ENCODE results near the gene HLA-DPA1. TPM values are rescaled to one million over a fixed set of nuclear protein-coding genes. Genes with fewer than 3 reads are reported as not detected.
A peak's percentile ranks its signal among the peaks of the same experiment; 100 is the strongest.

Gene HLA-DPA1
- total RNA-seq, 2 experiments from 2014 or later: 11.5 to 13.3 TPM

DNA sequence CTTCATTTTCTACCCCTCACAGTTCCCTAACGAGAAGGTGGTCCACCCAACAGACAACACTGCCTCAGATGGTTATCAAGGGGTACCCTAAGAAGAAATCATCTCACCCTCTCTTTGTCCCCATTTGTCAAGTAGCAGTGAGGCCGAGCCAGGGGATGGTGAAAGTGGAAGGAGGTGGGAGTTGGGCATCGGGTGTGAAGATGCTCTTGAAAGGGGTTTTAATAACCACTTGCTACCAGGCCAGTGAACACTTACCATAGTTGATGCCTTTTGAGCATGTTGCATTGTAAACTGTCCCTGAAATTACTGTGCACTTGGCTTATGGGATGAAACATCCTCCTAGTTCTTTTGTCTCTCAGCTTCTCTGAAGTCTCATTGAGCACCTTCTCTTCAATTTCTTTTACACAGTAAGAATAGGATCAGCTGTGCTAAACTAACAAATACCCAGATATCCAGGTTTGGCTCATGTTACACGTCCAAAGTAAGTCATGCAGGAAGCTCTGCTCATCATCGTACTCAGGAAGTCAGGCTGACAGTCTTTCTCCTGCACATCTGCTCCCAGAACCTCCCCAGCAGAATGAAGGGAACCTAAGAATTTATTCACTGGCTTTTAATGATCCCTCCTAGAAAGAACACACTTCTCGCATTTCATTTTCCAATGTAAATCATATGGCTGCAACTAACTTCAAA lies 15.6 kb upstream of the HLA-DPA1 start:
- H3K27ac Mint-ChIP-seq: no peak overlapping the region
- H3K9me3 Mint-ChIP-seq (ENCODE audit: low read depth): no peaks in the 10 kb centered on the region
- H3K27me3 Mint-ChIP-seq: no peaks in the 10 kb centered on the region
- no peaks in the 10 kb centered on the region for H3K4me1 Mint-ChIP-seq
- intact Hi-C loops (cut with DNase I, micrococcal nuclease): no loop called here
- DNase-seq (no peak), ATAC-seq (no peak)
- no peak overlapping the region for H3K4me3 Mint-ChIP-seq
- CTCF ChIA-PET: interaction anchor here (0.7 to 1.8 kb wide), 8 partner anchors 9 to 85 kb away, joined by 3 to 4 read pairs (median 3); no protein-coding TSS in a partner anchor
- no peaks in the 10 kb centered on the region for H3K36me3 Mint-ChIP-seq (ENCODE audit: low read depth)
- POLR2A ChIA-PET: no interaction called here

- Mint-ChIP-seq H3K36me3 (ENCODE audit: low read depth) (no peaks in the 10 kb centered on the region), H3K27me3 (no peaks in the 10 kb centered on the region), H3K9me3 (ENCODE audit: low read depth) (no peaks in the 10 kb centered on the region), H3K4me1 (no peaks in the 10 kb centered on the region), H3K4me3 (no peak overlapping the region), H3K27ac (no peak overlapping the region)
- DNase-seq: no peak
- ChIA-PET CTCF (interaction anchor here (0.7 to 1.8 kb wide), 7 partner anchors 9 to 84 kb away, joined by 3 to 4 read pairs (median 3); no protein-coding TSS in a partner anchor), POLR2A (interaction anchor here (0.6 kb wide), 1 partner anchor 188 kb away, joined by 4 read pairs; no protein-coding TSS in a partner anchor)
- no peak for ATAC-seq
- intact Hi-C loops (cut with DNase I, micrococcal nuclease): no loop called here
Observed at GRCh38 chr6:33088258-33088930, 14.9 kb upstream of the HLA-DPA1 start.

DNA sequence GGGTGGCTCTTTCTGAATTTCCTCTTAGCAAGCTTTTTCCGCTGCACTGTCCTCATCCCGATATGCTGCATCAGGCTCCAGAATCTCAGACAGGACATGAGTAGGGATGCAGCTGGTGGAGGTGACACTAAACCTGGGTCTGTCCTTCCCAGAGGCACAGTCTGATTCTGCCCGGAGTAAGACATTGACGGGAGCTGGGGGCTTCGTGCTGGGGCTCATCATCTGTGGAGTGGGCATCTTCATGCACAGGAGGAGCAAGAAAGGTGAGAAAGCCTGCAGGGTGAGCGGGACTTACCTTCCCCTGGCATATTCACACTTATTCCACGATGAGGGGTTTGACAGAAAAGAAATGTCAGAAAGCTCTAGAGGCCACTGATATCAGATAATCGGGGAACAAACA lies 12.2 kb upstream of the HLA-DPA1 start:
- Mint-ChIP-seq H3K4me3 (no peak overlapping the region), H3K9me3 (ENCODE audit: low read depth) (no peaks in the 10 kb centered on the region), H3K4me1 (peaks cover 2% of the 10 kb centered on the region), H3K27me3 (no peaks in the 10 kb centered on the region), H3K27ac (no peak overlapping the region), H3K36me3 (ENCODE audit: low read depth) (no peaks in the 10 kb centered on the region)
- POLR2A ChIA-PET: no interaction called here
- ATAC-seq: no peak
- CTCF ChIA-PET: interaction anchor here (0.6 kb wide), 2 partner anchors 61 to 66 kb away, joined by 3 read pairs; no protein-coding TSS in a partner anchor
- DNase-seq: no peak
- intact Hi-C loops (cut with DNase I, micrococcal nuclease): no loop called here

GRCh38 chr6:33082702-33083101 lies 9.3 kb upstream of the HLA-DPA1 start:
- Mint-ChIP-seq H3K4me3 (no peak overlapping the region), H3K27ac (no peak overlapping the region), H3K27me3 (peaks cover 3% of the 10 kb centered on the region), H3K9me3 (ENCODE audit: low read depth) (no peaks in the 10 kb centered on the region), H3K4me1 (peaks cover 6% of the 10 kb centered on the region), H3K36me3 (ENCODE audit: low read depth) (no peaks in the 10 kb centered on the region)
- ChIA-PET CTCF (interaction anchor here (0.6 to 6.2 kb wide), 7 partner anchors 64 to 189 kb away, joined by 3 to 41 read pairs (median 6); partner anchors contain the start of genes RPS18 and VPS52), POLR2A (no interaction called here)
- ATAC-seq (peak; percentile 70), DNase-seq (no peak)
- intact Hi-C loops (cut with DNase I, micrococcal nuclease): loop anchor here (1.0 kb wide), 1 partner anchor 68 kb away; no protein-coding TSS in a partner anchor

DNA sequence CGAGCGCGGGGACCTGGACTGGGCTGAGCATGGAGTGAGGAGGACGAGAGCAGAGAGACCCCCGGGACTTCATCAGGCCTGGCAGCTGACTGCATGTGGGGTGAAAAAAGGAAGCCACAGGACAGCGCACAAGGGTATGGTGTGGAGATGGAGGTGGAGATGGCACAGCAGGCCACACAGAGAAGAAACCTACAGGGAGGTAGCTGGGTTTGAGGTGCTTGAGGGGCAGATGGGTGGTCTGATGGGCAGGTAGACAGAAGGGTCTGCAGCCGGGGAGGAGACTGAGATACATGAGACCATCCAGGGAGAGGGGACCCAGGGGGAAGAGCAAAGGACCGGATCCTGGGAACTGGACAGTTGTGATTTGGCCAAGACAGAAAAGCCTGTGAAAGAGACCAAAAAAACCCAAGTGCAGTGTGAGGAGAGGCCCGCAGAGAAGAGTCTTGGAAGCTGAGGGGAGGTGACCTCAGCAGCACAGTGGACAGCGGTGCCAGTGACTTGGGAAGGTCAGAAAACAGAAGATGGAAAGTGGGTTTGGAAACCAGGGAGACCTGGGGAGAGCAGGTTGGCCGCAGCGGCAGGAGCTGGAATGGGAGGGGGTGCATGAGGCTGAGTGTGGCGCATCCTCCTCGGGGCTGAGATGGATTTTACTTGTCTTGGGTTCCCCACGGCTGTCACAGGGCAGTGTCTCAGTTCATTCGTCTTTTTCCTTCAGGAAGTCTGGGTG lies 7.8 kb upstream of the HLA-DPA1 start:
- ChIA-PET POLR2A (no interaction called here), CTCF (interaction anchor here (0.5 to 6.2 kb wide), 9 partner anchors 8 to 225 kb away, joined by 3 to 41 read pairs (median 4); partner anchors contain the start of genes HLA-DOA and HLA-DPA1)
- peaks cover 10% of the 10 kb centered on the region for H3K4me1 Mint-ChIP-seq
- DNase-seq: no peak
- intact Hi-C loops (cut with DNase I, micrococcal nuclease): no loop called here
- no peaks in the 10 kb centered on the region for H3K36me3 Mint-ChIP-seq (ENCODE audit: low read depth)
- no peak overlapping the region for H3K27ac Mint-ChIP-seq
- no peak overlapping the region for H3K4me3 Mint-ChIP-seq
- no peak for ATAC-seq
- peaks cover 4% of the 10 kb centered on the region for H3K27me3 Mint-ChIP-seq
- H3K9me3 Mint-ChIP-seq (ENCODE audit: low read depth): no peaks in the 10 kb centered on the region

- intact Hi-C loops (cut with DNase I, micrococcal nuclease): no loop called here
- peak; percentile 16 for DNase-seq
- Mint-ChIP-seq H3K9me3 (ENCODE audit: low read depth) (no peaks in the 10 kb centered on the region), H3K27ac (peak overlapping the region; percentile 8), H3K36me3 (ENCODE audit: low read depth) (no peaks in the 10 kb centered on the region), H3K4me1 (peaks cover 15% of the 10 kb centered on the region), H3K27me3 (peaks cover 4% of the 10 kb centered on the region), H3K4me3 (peak overlapping the region; percentile 33)
- POLR2A ChIA-PET: no interaction called here
- no peak for ATAC-seq
- CTCF ChIA-PET: interaction anchor here (0.5 to 6.2 kb wide), 9 partner anchors 13 to 224 kb away, joined by 3 to 41 read pairs (median 3); no protein-coding TSS in a partner anchor
Observed at GRCh38 chr6:33080127-33081089, 7.0 kb upstream of the HLA-DPA1 start.

DNA sequence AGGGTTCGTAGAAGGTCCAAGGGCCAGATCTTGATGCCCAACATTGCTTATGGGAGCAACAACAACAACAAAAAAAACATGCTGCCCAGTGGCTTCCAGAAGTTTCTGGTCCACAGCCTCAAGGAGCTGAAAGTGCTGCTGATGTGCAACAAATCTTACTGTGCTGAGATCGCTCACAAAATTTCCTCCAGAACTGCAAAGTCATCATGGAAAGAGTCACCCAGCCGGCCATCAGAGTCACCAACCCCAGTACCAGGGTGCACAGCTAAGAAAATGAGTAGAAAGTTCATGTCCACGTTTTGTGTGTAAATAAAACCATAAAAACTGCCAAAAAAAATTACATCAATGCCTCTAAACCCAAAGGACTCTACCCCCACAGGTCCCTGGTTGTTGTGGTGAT lies 6.1 kb upstream of the HLA-DPA1 start:
- H3K27me3 Mint-ChIP-seq: peaks cover 4% of the 10 kb centered on the region
- no peak overlapping the region for H3K4me3 Mint-ChIP-seq
- DNase-seq: no peak
- H3K9me3 Mint-ChIP-seq (ENCODE audit: low read depth): no peaks in the 10 kb centered on the region
- ChIA-PET CTCF (interaction anchor here (0.5 to 6.2 kb wide), 7 partner anchors 12 to 193 kb away, joined by 3 to 41 read pairs (median 3); no protein-coding TSS in a partner anchor), POLR2A (no interaction called here)
- no peak overlapping the region for H3K27ac Mint-ChIP-seq
- no peak for ATAC-seq
- no peaks in the 10 kb centered on the region for H3K36me3 Mint-ChIP-seq (ENCODE audit: low read depth)
- peaks cover 20% of the 10 kb centered on the region for H3K4me1 Mint-ChIP-seq
- intact Hi-C loops (cut with DNase I, micrococcal nuclease): no loop called here

- no peak overlapping the region for H3K4me3 Mint-ChIP-seq
- no peaks in the 10 kb centered on the region for H3K36me3 Mint-ChIP-seq (ENCODE audit: low read depth)
- no peak overlapping the region for H3K27ac Mint-ChIP-seq
- ChIA-PET POLR2A (no interaction called here), CTCF (interaction anchor here (0.5 to 6.2 kb wide), 5 partner anchors 20 to 193 kb away, joined by 3 to 41 read pairs (median 4); no protein-coding TSS in a partner anchor)
- DNase-seq: no peak
- peaks cover 20% of the 10 kb centered on the region for H3K4me1 Mint-ChIP-seq
- H3K9me3 Mint-ChIP-seq (ENCODE audit: low read depth): no peaks in the 10 kb centered on the region
- no peak for ATAC-seq
- intact Hi-C loops (cut with DNase I, micrococcal nuclease): no loop called here
- peaks cover 4% of the 10 kb centered on the region for H3K27me3 Mint-ChIP-seq
Observed at GRCh38 chr6:33078919-33079521, 5.6 kb upstream of the HLA-DPA1 start.

- ChIA-PET POLR2A (no interaction called here), CTCF (interaction anchor here (0.7 to 6.2 kb wide), 4 partner anchors 9 to 63 kb away, joined by 3 to 41 read pairs (median 4); no protein-coding TSS in a partner anchor)
- Mint-ChIP-seq H3K27ac (no peak overlapping the region), H3K27me3 (peaks cover 4% of the 10 kb centered on the region), H3K9me3 (ENCODE audit: low read depth) (no peaks in the 10 kb centered on the region), H3K4me3 (no peak overlapping the region), H3K36me3 (ENCODE audit: low read depth) (no peaks in the 10 kb centered on the region), H3K4me1 (peaks cover 24% of the 10 kb centered on the region)
- ATAC-seq (no peak), DNase-seq (no peak)
- intact Hi-C loops (cut with DNase I, micrococcal nuclease): no loop called here
Observed at GRCh38 chr6:33078442-33078841, 5.0 kb upstream of the HLA-DPA1 start.

DNA sequence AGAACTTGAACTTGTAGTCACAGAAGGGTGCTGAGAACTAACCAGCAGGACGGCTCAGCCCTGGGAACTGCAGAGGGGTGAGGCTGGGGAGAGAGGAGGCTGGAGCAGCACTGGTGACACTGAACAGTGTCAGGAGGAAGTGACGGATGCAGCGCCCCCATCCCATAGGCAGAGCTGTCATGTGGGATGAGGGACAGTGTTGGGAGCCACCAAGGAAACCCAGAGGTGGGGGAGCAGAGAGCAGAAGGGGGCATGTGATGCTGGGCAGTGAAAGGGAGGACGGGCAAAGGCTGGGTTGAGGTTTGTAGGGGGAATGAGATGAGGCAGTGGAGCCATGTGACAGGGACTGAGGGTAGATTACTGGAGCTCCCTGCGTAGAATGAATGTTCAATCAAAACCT lies 4.5 kb upstream of the HLA-DPA1 start:
- CTCF ChIA-PET: interaction anchor here (0.7 to 1.0 kb wide), 3 partner anchors 8 to 55 kb away, joined by 3 to 4 read pairs (median 4); no protein-coding TSS in a partner anchor
- DNase-seq: no peak
- Mint-ChIP-seq H3K4me1 (peaks cover 26% of the 10 kb centered on the region), H3K27ac (no peak overlapping the region), H3K4me3 (no peak overlapping the region), H3K36me3 (ENCODE audit: low read depth) (no peaks in the 10 kb centered on the region), H3K27me3 (peaks cover 4% of the 10 kb centered on the region), H3K9me3 (ENCODE audit: low read depth) (no peaks in the 10 kb centered on the region)
- POLR2A ChIA-PET: no interaction called here
- ATAC-seq: no peak
- intact Hi-C loops (cut with DNase I, micrococcal nuclease): no loop called here

Data from activated CD4-positive, alpha-beta T cell treated with anti-CD3 and anti-CD28 coated beads for 36 hours (primary cell).